Neural cell (in vitro differentiated cells): ENCODE data around the gene GANAB. TPM values are rescaled to one million over a fixed set of nuclear protein-coding genes. Genes with fewer than 3 reads are reported as not detected.

Experiments used
- H2AFZ ChIP-seq: fragments of 200-600, 300-800 bp; sonication (generic), shearing (Covaris generic); 2 replicates; pipeline ENCODE4 v1.6.0; 2014; ENCODE audit warnings: low read depth, mild to moderate bottlenecking, antibody characterized with exemption, low read length, moderate library complexity
- H3F3A ChIP-seq: fragments of 200-600 bp; shearing (Covaris generic); 2 replicates; pipeline ENCODE4 v1.6.1; 2016; ENCODE audit warnings: mild to moderate bottlenecking, moderate library complexity, mixed read lengths, antibody characterized with exemption, low read length; ENCODE audit not compliant: insufficient read depth, poor library complexity, severe bottlenecking
- H3K27ac ChIP-seq: fragments of 200-600, 300-800 bp; sonication (generic), shearing (Covaris generic); 2 replicates; pipeline ENCODE4 v1.5.1; 2014; ENCODE audit warnings: mild to moderate bottlenecking, low read length, moderate library complexity
- H3K27me3 ChIP-seq: fragments of 300-800, 200-600 bp; sonication (generic), shearing (Covaris generic); 2 replicates; pipeline ENCODE4 v1.6.0; 2014; ENCODE audit warnings: mild to moderate bottlenecking, low read depth, low read length, moderate library complexity; ENCODE audit not compliant: insufficient read depth
- H3K36me3 ChIP-seq: fragments of 300-800, 200-600 bp; sonication (generic), shearing (Covaris generic); 2 replicates; pipeline ENCODE4 v1.5.1; 2014; ENCODE audit warnings: mild to moderate bottlenecking, antibody characterized with exemption, low read length, moderate library complexity; ENCODE audit not compliant: insufficient read depth
- H3K4me2 ChIP-seq: fragments of 300-800, 200-600 bp; sonication (generic), shearing (Covaris generic); 2 replicates; pipeline ENCODE4 v1.6.0; 2014; ENCODE audit warnings: mild to moderate bottlenecking, low read length
- H3K4me3 ChIP-seq: fragments of 300-800, 200-600 bp; sonication (generic), shearing (Covaris generic); 2 replicates; pipeline ENCODE4 v1.5.1; 2014; ENCODE audit warnings: mild to moderate bottlenecking, low read length, moderate library complexity
- H3K79me2 ChIP-seq: fragments of 200-600 bp; shearing (Covaris generic); replicated peaks from 2 replicates; pipeline ENCODE4 v1.6.0; 2014; ENCODE audit warnings: mild to moderate bottlenecking, low read length, moderate library complexity; ENCODE audit not compliant: insufficient read depth
- H3K9ac ChIP-seq: fragments of 300-800, 200-600 bp; sonication (generic), shearing (Covaris generic); 2 replicates; pipeline ENCODE4 v1.6.1; 2016; ENCODE audit warnings: mild to moderate bottlenecking, low read length, mixed read lengths
- H3K9me2 ChIP-seq: fragments of 200-600 bp; shearing (Covaris generic); 2 replicates; pipeline ENCODE4 v1.6.1; 2016; ENCODE audit warnings: mild to moderate bottlenecking, low read length, mixed read lengths; ENCODE audit not compliant: insufficient read depth
- H3K9me3 ChIP-seq: fragments of 200-600, 300-800 bp; sonication (generic), shearing (Covaris generic); 2 replicates; pipeline ENCODE4 v1.6.1; 2016; ENCODE audit warnings: mild to moderate bottlenecking, mixed run types, low read length, moderate library complexity, mixed read lengths
- H4K20me1 ChIP-seq: fragments of 200-600 bp; shearing (Covaris generic); 2 replicates; pipeline ENCODE4 v1.6.1; 2016; ENCODE audit warnings: mild to moderate bottlenecking, mixed run types; ENCODE audit not compliant: insufficient read depth
- EP300 ChIP-seq: fragments of 450-650 bp; conservative IDR thresholded peaks from 2 replicates; pipeline ENCODE4 v1.6.1; 2014; ENCODE audit warnings: antibody characterized with exemption, mild to moderate bottlenecking, moderate library complexity; ENCODE audit not compliant: poor library complexity, severe bottlenecking
- EZH2 ChIP-seq: fragments of 200-600, 300-800 bp; shearing (Covaris generic), sonication (generic); IDR thresholded peaks from 2 replicates; pipeline ENCODE4 v1.6.1; 2014; ENCODE audit warnings: antibody characterized with exemption, low read length, borderline replicate concordance, mild to moderate bottlenecking; ENCODE audit not compliant: insufficient read depth, poor library complexity, severe bottlenecking
- MXI1 ChIP-seq: fragments of 450-650 bp; conservative IDR thresholded peaks from 2 replicates; pipeline ENCODE4 v1.6.1; 2014; ENCODE audit warnings: antibody characterized with exemption, mild to moderate bottlenecking; ENCODE audit not compliant: poor library complexity, severe bottlenecking
- POLR2AphosphoS5 ChIP-seq: IDR thresholded peaks from 2 replicates; pipeline ENCODE4 v1.6.1; 2012
- RAD21 ChIP-seq: fragments of 450-650 bp; conservative IDR thresholded peaks from 2 replicates; pipeline ENCODE4 v1.6.1; 2014; ENCODE audit warnings: antibody characterized with exemption, mild to moderate bottlenecking, moderate library complexity
- SMC3 ChIP-seq: fragments of 450-650 bp; conservative IDR thresholded peaks from 2 replicates; pipeline ENCODE4 v1.6.1; 2014; ENCODE audit warnings: antibody characterized with exemption, mild to moderate bottlenecking, moderate library complexity; ENCODE audit not compliant: poor library complexity
- TAF1 ChIP-seq: IDR thresholded peaks from 2 replicates; pipeline ENCODE4 v1.6.1; 2012; ENCODE audit warnings: low read depth
- polyA plus RNA-seq: library from polyadenylated mRNA; depleted of rRNA; stranded (reverse); fragments of >200 nt; gene quantifications from 2 replicates; pipeline ENCODE4 v1.2.3, GENCODE V29; 2014
- TF ChIP-seq, protein P1 (sequence below): IDR thresholded peaks from 2 replicates; pipeline ENCODE4 v1.6.1; 2012; ENCODE audit warnings: borderline replicate concordance
- TF ChIP-seq, protein P2 (sequence below): fragments of 450-650 bp; IDR thresholded peaks from 2 replicates; pipeline ENCODE4 v1.5.1; 2014; ENCODE audit warnings: antibody characterized with exemption, mild to moderate bottlenecking, moderate library complexity; ENCODE audit not compliant: poor library complexity, severe bottlenecking

The GANAB gene
- polyA plus RNA-seq, 1 donor from 2014 or later: 62.7 TPM

DNA sequence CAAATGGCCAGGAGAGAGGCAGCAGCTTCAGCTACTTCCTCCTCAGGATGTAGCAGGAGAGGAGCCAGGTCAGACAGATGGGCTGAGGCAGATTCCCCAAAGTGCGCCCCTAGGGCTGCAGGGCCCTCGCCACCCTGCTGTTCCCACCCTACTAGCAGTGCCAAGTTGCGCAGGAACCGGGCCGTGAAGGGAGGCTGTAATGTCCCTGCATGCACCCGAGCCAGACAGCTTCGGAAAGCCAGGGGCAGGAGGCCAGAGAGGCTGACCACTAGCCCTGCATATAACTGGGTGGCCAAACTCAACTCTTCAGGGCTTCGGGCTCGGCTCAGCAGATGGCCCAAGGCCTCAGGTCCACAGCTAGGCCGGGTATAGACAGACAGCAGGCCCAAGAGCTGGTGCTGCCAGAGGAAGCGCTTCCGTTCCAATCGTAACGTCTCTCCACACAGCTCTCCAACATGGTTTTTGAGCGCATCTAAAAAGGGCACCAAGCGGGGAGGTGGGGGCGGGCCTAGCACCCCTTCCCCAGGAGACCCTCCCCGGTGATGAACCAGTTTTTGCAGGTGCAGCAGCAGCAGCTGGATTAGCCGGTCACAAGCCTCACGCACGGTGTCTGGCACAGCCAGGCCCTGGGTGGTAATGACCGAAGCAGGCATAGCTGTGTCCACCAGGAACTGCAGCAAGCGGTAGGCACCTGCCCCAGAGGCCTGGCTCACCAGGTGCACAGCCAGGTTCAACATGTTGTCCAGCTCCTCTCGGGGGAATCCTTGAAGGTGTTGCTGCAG is 2.0 kb upstream of the GANAB start:
- TF ChIP-seq, protein P1, sequence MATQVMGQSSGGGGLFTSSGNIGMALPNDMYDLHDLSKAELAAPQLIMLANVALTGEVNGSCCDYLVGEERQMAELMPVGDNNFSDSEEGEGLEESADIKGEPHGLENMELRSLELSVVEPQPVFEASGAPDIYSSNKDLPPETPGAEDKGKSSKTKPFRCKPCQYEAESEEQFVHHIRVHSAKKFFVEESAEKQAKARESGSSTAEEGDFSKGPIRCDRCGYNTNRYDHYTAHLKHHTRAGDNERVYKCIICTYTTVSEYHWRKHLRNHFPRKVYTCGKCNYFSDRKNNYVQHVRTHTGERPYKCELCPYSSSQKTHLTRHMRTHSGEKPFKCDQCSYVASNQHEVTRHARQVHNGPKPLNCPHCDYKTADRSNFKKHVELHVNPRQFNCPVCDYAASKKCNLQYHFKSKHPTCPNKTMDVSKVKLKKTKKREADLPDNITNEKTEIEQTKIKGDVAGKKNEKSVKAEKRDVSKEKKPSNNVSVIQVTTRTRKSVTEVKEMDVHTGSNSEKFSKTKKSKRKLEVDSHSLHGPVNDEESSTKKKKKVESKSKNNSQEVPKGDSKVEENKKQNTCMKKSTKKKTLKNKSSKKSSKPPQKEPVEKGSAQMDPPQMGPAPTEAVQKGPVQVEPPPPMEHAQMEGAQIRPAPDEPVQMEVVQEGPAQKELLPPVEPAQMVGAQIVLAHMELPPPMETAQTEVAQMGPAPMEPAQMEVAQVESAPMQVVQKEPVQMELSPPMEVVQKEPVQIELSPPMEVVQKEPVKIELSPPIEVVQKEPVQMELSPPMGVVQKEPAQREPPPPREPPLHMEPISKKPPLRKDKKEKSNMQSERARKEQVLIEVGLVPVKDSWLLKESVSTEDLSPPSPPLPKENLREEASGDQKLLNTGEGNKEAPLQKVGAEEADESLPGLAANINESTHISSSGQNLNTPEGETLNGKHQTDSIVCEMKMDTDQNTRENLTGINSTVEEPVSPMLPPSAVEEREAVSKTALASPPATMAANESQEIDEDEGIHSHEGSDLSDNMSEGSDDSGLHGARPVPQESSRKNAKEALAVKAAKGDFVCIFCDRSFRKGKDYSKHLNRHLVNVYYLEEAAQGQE: no peak
- TF ChIP-seq EP300 (no peak), TAF1 (no peak), RAD21 (no peak), MXI1 (no peak), SMC3 (no peak), EZH2 (no peak), POLR2AphosphoS5 (no peak)
- TF ChIP-seq, protein P2, sequence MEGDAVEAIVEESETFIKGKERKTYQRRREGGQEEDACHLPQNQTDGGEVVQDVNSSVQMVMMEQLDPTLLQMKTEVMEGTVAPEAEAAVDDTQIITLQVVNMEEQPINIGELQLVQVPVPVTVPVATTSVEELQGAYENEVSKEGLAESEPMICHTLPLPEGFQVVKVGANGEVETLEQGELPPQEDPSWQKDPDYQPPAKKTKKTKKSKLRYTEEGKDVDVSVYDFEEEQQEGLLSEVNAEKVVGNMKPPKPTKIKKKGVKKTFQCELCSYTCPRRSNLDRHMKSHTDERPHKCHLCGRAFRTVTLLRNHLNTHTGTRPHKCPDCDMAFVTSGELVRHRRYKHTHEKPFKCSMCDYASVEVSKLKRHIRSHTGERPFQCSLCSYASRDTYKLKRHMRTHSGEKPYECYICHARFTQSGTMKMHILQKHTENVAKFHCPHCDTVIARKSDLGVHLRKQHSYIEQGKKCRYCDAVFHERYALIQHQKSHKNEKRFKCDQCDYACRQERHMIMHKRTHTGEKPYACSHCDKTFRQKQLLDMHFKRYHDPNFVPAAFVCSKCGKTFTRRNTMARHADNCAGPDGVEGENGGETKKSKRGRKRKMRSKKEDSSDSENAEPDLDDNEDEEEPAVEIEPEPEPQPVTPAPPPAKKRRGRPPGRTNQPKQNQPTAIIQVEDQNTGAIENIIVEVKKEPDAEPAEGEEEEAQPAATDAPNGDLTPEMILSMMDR: no peak
- Histone ChIP-seq H3K27me3 (no peaks in the 10 kb centered on the region), H3K9me3 (no peaks in the 10 kb centered on the region), H3K79me2 (peaks cover 38% of the 10 kb centered on the region), H3K9me2 (no peaks in the 10 kb centered on the region), H3K4me3 (no peak overlapping the region), H3K36me3 (no peaks in the 10 kb centered on the region), H3K4me2 (no peak overlapping the region), H3F3A (no peaks in the 10 kb centered on the region), H2AFZ (no peak overlapping the region), H3K27ac (no peak overlapping the region), H3K9ac (no peak overlapping the region), H4K20me1 (no peaks in the 10 kb centered on the region)

DNA sequence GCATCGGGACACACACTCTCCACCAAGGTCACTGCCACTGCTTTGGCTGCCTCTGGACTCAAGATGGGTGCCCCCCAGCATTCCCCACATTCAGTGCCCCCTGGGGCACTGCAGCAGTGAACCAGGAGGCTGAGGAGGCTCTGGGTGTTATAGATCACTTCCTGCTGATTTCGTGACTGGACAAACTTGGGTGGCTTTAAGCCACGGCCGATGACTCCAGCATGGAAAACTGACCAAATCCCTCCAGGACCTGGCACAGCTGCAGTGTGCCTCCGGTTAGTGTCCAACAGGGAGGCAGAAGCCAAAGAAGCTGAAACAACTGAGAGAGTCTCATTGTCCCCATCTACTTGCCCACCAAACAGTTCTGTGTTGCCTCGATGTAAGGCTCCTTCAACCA is 1.2 kb upstream of the GANAB start:
- no peaks in the 10 kb centered on the region for H3K9me2 ChIP-seq
- no peaks in the 10 kb centered on the region for H3F3A ChIP-seq
- TF ChIP-seq EZH2 (no peak), TAF1 (no peak), POLR2AphosphoS5 (no peak)
- TF ChIP-seq, protein P2: no peak
- H3K27me3 ChIP-seq: no peaks in the 10 kb centered on the region
- H3K4me2 ChIP-seq: no peak overlapping the region
- H3K9ac ChIP-seq: no peak overlapping the region
- no peaks in the 10 kb centered on the region for H3K9me3 ChIP-seq
- H3K27ac ChIP-seq: no peak overlapping the region
- H3K79me2 ChIP-seq: peaks cover 33% of the 10 kb centered on the region
- no peak overlapping the region for H2AFZ ChIP-seq
- no peaks in the 10 kb centered on the region for H3K36me3 ChIP-seq
- H3K4me3 ChIP-seq: no peak overlapping the region
- no peaks in the 10 kb centered on the region for H4K20me1 ChIP-seq
